HG02943 (cell line): Measurements from ENCODE around the gene SCARF2.
"Not testable (repeated sequence)": the region's sequence is repeated elsewhere in the genome, so short reads cannot be mapped to it uniquely, and the experiment has no call there.

Source experiments
- ATAC-seq: cut with Tn5 transposase; IDR thresholded peaks from one replicate; pipeline ENCODE4 v1.9.1; 2021; ENCODE audit warnings: mild to moderate bottlenecking, low read depth, moderate library complexity; ENCODE audit not compliant: unreplicated experiment

Gene SCARF2

GRCh38 chr22:20430101-20430719 lies 7.4 kb downstream of the SCARF2 start:
- ATAC-seq = no peak

- no peak for ATAC-seq
Measured at GRCh38 chr22:20429254-20430100, 8.1 kb downstream of the SCARF2 start.

- no peak for ATAC-seq
Measured at GRCh38 chr22:20428496-20429253, 8.9 kb downstream of the SCARF2 start.

GRCh38 chr22:20427945-20428417 lies 9.6 kb downstream of the SCARF2 start:
- no peak for ATAC-seq

- no peak for ATAC-seq
Measured at GRCh38 chr22:20427104-20427944, 10.3 kb downstream of the SCARF2 start.

GRCh38 chr22:20426259-20426615 lies 11.4 kb downstream of the SCARF2 start:
- no peak for ATAC-seq

- no peak for ATAC-seq
Measured at GRCh38 chr22:20425566-20426258, 11.9 kb downstream of the SCARF2 start.

GRCh38 chr22:20424932-20425565 lies 12.6 kb downstream of the SCARF2 start:
- ATAC-seq = no peak

GRCh38 chr22:20424568-20424931 lies 13.1 kb downstream of the SCARF2 start:
- no peak for ATAC-seq

GRCh38 chr22:20423906-20424551 lies 13.6 kb downstream of the SCARF2 start:
- no peak for ATAC-seq

- ATAC-seq = no peak
Measured at GRCh38 chr22:20423008-20423905, 14.4 kb downstream of the SCARF2 start.

GRCh38 chr22:20422271-20423007 lies 15.2 kb downstream of the SCARF2 start:
- no peak for ATAC-seq

GRCh38 chr22:20421507-20421874 lies 16.1 kb downstream of the SCARF2 start:
- ATAC-seq = no peak

GRCh38 chr22:20420157-20420842 lies 17.3 kb downstream of the SCARF2 start:
- no peak for ATAC-seq

- ATAC-seq = no peak
Measured at GRCh38 chr22:20419664-20419951, 18.0 kb downstream of the SCARF2 start.

- no peak for ATAC-seq
Measured at GRCh38 chr22:20418211-20418788, 19.3 kb downstream of the SCARF2 start.

GRCh38 chr22:20415699-20416098 lies 21.9 kb downstream of the SCARF2 start:
- ATAC-seq = not testable (repeated sequence)
